HG02588 (cell line): ENCODE results near the gene MAP4K4.

Experiments
- ATAC-seq: cut with Tn5 transposase; IDR thresholded peaks from one replicate; pipeline ENCODE4 v1.9.1; 2021; ENCODE audit warnings: mild to moderate bottlenecking, moderate library complexity; ENCODE audit not compliant: unreplicated experiment

MAP4K4 gene

DNA sequence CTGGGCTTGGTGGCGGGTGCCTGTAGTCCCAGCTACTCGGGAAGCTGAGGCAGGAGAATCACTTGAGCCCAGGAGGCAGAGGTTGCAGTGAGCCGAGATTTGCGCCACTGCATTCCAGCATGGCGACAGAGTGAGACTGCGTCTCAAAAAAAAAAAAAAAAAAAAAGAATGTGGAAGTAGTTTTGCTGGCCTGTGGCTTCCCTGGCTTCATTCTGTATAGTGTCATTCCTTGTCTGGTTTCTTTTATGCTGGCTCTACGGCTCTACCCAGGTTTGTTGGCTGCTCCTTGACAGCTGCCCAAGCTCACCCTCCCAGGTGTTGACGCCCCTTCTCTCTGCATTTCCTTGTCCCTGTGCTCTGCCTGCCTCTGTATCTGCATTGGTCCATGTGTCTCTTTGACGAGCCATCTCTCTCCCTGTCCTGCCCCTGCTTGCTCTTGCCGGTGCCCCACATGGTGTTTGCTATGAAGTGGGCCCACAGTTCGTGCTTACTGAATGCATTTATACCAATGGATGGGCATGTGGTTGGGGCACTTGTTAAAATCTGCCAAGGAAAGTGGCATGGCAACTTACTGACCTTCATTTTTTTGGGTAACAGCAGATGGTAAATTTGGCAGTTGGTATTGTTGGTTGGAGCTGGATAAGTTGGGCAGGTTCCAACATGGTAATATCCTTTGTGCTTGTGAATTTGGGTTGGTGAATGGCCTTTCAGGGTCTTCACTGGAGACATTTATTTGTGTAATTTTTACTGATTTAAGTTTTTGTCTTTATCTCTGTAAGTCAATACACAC is 113.9 kb downstream of the MAP4K4 start:
- no peak for ATAC-seq

DNA sequence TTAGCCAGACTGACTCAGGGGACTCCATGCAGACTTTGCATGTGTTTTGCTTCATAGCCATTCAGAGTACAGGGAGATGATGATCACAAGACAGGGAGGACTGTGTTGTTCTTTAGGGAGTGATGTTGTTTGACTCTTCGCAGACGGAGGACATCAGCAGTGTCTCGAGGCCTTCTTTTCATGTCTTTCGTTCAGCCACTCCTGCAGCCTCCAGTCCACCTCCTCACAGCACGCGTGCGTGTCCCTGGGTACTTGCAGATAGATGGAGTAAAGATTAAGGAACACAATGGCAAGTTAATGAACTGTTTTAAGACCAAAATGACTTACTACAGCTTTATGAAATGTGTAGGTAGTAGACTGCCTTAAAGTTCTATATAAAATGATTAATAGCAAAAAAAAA is 114.7 kb downstream of the MAP4K4 start:
- no peak for ATAC-seq

DNA sequence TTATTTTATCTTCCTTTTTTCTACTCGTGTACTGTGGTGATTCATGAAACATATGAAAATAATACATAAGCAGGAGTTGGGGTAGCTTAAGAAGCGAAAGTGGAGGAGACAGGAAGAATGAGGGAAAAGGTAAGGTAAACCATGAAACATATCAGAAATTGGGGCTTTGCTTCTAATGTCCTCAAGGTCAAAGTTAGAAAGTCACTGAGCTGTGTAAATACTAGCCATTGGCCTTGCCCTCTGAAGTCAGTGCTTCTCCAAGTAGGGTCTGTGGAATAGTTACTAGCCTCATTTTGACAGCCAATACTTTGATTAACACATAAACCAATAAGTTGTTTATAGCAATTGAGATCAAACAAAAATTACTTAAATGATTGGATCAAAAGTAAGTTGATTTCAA is 117.2 kb downstream of the MAP4K4 start:
- no peak for ATAC-seq

DNA sequence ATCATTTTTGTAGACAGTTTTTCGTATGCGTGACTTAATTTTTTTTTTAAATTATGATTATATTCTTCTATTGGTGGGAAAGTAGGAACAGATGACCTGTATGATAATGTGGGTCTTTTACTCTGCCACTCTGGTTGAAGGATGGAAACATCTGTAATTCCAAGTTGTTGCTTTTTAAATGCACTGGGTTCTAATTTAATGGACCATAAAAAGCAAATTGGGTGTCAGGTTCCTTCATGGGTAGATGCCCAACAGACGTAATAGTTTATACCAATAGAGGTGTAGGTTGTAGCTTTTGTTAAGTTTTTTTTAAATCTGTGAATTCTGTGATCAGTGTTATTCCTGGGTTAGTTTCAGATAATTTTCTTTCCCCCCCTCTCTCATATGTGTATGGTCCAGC is 117.6 kb downstream of the MAP4K4 start:
- no peak for ATAC-seq

DNA sequence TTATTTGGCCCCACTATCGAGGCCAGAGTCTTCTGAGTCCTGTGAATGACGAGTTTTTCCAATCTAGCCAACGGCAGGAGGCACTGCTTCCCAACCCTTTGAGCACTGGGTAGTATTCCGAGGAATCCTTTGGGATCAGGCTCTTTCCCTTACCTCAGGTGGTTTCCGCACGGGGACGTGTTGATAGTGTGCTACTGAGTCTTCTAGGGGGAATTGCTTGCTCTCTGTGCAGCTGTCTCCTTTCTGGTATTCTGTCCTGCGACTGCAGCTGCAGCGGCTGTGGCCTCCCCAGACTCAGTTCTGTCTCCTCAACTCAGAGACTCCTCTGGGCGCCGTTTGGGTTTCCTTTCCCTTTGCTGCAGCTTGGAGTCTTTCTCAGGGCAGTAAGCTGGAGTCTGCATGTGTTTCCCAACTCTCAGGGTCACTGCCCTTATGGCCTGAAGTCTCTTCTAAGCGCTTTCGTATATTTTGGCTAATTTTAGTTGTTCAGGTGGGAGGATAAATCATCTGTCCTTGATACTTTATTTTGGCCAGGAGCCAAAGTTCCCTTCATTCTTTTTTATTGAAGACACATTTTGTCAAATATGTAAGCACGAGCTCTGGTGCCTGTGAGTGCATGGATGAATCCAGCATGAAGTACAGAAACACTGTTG is 118.4 kb downstream of the MAP4K4 start:
- no peak for ATAC-seq

DNA sequence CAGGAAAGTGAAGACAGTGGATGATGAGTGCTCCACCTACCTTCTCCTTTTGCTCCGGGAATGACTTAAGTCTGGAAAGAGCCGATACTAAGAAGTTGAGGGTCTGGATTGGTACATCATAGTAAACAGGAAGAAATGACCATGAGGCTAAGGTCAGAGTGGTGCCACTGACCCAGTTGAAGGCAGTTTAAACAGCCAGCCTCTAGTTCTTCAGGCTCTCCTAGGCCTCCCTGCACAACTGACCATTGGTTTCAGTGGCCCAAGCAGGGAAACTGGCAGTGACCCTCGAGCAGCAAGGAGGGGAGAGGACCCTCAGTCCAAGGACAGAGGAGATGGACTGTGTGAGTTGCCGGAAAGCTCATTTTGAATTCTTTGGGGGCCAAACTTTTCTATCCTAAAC is 119.1 kb downstream of the MAP4K4 start:
- ATAC-seq = no peak

DNA sequence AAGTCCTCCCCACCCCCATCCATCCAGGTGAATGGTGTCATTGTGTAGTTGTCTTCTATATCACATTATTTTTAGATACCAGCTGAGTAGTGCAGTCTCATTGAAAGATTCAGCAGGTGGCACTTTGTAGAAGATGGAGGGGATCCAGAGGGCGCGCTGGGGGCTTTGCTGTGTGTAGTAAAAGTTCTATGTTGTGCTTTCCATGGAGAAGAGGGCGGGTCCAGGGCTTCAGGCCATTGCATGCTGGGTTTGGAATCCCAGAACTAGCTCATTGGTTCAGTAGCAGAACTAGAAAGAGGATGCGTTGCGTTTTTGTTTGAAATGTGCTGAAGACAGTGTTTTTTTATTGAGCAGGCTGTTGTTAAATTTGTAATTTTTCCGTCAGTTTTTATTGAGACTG is 120.0 kb downstream of the MAP4K4 start:
- ATAC-seq = no peak

DNA sequence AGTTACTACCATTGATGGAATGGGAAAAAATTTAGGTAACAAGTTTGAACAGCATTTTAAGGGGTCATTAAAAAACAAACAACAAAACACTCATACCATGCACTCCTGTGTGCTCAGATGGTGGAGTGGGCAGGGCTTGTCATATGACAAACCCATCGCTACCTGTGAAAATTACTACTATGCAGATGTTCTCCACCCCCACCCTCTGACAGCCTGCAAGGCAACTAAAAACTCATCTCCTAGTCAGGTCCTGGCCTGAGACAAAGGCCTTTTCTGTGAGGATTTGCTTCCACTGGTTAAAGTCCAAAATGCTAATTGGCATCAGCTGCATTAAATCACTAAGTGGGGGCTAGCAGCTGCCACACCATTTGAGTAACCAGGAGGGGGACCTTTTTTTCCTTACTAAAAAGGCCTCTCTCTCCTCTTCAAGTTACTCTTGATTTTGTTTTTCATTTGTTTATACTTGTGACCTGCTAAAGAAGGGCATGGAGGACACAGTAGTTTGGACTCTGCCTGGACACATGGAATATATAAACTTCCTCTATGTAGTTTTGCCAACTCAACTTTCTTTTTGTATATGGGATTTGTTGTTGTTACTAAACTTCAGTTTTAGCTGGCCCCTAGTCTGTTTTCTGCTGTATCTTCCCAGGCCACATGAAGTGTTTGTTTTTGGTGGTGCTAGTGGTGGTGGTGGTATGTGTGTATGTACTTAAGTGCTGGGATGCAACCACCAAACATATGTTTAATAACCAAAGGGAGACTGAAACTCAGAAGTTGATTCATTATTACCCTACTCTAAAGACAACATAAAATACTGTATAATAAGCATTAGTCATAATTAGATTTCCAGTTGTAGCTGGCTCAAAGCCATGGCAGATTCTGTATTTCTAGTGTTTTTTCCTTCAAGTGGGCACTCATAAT is 121.3 kb downstream of the MAP4K4 start:
- ATAC-seq = no peak

DNA sequence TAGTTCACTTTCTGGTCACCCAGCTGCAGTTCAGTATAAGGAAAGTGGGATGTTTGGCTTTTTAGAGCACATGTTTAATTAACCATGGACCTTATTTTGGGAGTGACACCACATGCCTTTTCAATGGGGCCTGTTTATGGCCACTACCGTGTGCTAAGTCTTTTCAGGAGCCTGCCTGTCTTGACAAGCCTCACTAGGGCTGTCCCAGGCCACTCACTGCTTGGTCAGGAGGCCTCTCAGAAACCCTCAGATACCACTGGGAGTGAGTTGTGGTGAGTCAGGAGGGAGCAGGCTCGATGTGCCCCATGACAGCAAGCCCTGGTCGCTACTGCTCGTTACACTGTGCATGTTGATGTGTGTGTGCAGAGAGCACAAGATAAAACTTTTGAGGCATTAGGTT is 123.0 kb downstream of the MAP4K4 start:
- ATAC-seq = no peak

DNA sequence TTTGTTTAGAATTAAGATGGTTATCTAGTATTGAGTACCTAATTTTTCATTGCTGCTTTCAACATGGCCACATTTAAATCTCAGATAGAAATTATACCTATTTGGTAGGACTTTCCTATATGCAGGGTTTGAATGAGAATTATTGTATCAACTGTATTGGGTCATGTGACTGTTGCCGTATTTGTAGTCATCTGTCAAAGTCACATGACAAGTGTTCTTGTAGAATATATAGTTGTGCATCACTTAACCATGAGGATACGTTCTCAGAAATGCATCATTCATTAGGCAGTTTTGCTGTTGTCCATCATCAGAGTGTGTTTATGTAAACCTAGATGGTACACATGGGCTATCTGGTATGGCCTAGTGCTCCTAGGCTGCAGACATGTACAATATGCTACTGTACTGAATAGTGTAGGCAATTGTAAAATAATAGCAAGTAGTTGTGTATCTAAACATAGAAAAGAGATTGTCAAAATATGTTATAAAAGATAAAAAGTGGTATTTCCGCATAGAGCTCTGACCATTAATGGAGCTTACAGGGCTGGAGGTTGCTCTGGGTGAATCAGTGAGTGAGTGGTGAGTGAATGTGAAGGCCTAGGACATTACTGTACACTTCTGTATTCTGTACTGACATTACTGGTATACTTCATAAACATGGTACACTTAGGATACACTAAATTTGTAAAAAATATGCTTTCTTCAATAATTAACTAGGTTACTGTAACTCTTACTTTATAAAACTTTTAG is 123.7 kb downstream of the MAP4K4 start:
- ATAC-seq = no peak

DNA sequence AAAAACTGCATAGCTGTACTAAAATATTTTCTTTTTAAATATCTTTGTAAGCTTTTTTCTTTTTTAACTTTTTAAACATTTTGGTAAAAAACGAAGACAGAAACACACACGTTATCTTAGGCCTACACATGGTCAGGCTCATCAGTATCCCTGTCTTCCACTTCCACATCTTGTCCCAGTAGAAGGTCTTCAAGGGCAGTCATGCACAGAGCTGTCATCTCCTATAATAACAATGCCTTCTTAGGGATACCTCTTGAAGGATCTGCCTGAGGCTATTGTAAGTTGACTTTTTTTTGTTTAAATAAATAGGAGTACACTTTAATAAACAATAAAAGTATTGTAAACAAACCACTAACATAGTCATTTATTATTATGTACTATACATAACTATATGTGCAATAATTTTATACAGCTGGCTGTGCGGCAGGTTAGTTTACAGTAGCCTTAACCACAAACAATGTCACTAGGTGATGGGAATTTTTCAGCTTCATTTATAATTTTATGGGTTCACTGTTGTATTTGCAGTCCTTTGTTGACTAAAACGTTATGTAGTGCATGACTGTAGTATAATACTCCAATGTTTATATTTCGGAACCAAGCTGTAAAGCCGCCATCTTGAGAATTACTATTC is 124.4 kb downstream of the MAP4K4 start:
- no peak for ATAC-seq

DNA sequence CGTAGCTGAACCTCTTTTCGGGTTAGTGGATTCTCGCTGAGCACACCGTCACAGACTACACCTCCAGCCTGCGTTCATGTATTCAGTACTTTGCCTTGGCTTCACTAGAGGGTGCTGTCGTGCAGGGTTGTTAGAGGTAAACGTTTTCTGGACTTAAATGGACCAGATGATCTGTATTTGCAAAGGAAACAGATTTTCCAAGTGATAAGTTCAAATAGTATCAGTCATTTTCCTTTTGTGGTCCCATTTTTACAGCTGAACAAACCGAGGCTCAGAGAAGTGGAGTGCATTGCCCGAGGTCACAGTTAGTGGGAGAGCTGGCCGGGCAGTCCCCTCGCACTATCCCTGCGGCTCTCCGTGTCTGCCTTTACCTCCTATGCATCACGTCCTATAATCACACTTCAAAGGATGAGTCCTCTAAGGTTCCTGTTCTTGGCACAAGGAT is 125.9 kb downstream of the MAP4K4 start:
- peak; percentile 62 for ATAC-seq

DNA sequence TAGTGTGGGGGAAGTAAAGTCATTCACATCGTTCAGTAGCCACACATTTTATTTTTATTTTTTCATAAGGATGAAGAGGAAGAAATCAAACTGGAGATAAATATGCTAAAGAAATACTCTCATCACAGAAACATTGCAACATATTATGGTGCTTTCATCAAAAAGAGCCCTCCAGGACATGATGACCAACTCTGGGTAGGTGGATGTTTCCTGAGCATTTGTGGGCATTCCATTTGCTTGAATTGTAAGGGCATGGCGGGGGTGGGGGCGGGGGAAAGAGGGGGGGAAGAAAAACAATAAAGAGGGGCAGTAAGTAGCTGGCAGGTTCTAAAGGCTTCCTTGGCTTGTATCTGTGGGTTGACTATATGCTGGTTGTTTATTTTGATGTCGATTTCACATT is 126.4 kb downstream of the MAP4K4 start:
- no peak for ATAC-seq

DNA sequence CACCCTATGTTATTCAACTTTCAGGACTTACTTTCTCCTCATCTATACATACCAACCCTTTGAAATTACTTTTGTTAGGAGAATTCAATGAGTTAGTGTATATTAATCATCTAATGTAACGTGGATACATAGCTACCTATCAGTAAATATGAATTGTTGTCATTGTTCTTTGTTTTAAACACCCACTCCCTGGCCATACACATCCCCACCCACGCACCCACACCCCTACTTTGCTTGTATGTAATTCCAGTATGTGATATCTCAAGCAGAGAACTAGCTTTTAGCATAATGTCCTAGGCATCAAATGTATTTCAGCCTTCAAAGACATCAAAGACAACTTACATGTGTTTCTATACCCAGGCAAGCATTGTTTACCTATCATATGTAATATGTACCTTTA is 129.2 kb downstream of the MAP4K4 start:
- no peak for ATAC-seq

DNA sequence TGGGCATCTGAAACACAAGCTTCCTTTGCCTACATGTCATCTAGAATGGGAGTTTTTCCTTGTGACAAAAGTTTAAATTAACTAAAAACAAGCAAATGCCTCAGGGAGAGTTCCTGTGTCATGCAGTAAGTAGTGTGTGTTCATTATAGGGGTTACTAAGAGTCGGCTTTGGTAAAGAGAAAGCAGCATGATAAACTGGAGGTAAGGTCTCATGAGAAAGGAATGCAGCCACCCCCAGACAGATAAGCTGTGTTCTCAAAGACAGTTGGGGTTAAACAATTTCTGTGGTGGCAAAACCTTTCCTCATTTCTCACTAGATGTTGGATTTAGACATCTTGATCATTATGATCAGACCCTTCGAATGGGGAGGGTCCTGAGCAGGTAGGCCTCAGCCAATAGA is 129.7 kb downstream of the MAP4K4 start:
- no peak for ATAC-seq

DNA sequence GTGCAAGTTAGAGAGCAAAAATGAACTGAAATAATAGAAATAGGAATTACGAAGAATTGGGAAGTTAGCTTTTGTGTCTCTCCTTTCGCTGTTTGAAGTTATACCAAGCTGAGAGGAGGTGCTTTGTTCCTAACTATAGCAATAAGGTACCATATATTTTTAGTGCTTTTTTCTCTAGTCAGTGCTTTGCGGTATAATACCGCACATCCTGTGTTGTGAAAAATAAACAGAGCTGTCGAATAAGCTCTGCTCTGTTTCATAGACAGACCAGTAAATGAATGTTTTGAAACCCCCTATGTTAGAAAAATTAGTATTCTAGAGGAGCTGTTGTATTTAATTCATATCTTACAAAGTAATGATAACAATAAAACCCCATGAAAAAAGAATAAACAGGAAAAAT is 130.8 kb downstream of the MAP4K4 start:
- no peak for ATAC-seq

DNA sequence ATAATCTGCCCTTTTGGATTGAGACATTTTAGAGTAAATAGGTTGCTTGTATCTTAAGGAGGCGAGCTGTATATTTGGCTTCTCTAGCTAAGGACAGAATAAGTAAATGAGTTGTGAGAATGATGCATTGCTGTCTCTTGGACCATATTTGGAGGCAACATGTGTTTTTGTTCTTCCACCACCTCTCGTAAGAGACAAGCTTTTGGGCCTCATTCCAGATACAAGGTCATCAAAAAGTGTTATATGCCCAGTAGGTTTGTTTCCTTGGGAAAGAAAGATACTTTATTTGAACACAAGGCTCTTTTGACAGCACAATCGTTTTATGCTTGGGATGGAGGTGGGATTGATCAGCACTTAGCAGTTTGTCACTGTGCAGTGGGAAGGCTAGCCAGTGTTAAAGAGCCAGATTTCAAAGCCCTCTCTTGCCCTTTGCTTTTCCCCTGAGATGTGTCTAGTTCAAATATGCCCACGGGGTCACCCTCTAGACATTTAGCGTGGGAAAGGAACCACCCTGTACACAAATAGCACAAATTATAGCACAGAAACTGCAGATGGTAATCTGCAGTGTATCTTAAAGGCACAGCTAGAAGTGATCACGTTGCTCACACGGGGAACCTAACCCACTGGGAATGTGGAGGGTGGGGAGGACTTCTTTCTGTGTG is 131.3 kb downstream of the MAP4K4 start:
- ATAC-seq = no peak

DNA sequence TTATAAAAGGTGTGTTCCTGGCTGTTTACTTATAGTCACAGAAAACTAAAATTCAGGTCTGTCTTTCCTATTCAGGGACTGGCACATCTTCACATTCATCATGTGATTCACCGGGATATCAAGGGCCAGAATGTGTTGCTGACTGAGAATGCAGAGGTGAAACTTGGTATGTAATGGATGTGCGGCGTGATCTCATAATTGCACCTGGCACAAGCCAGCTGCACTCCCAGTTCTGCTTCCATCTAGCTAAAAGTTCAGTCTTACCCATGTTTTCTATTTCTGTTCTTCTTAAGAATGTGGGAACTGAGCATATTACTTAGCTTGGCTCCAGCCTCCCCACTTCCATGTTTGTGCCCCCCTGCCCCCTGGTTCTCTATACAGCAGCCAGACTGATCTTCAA is 131.9 kb downstream of the MAP4K4 start:
- no peak for ATAC-seq

DNA sequence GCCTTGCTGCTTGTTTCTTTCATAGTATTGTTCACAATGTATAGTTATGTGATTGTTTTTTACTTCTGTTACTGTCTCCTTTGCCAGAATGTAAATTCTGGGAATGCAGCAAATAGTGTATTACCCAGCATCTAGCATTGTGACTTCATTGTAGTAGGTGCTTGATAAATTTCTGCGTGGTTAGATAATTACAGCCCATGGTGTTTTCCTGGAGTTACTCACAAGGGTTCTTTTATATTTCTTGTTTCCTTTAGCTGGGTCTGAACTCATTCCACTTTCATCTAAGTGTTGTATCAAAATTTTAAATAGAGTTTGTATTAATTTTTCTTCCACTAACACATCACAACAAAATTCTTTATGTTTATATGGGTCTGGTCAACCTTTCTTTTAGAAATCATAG is 132.6 kb downstream of the MAP4K4 start:
- no peak for ATAC-seq

DNA sequence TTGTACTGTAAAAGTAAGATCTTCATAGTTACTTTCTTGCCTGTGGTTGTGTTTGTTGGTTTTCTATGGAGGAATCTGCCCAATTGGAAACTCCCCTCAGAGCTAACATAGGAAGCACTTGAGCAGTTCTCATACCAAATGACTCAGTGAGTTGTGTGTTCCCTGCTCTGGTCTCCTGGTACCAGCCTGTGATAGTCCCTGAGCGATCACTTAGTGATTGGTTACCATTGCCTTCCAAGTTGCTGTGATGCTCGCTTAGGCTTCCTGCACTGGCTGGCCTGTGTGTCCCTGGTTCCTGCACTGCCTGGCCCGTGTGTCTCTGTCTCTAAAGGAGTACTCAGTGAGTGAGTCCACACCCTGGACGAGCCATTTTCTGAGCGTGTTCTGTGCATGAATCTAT is 133.0 kb downstream of the MAP4K4 start:
- no peak for ATAC-seq
